Fibroblast of skin of left biceps (primary cell): ENCODE measurements around the gene GPAT2.
"Not testable (repeated sequence)": the region's sequence is repeated elsewhere in the genome, so short reads cannot be mapped to it uniquely, and the experiment has no call there.

Source experiments
- DNase-seq, 2 experiments: peaks; one replicate each; pipeline ENCODE4 v3.0.0-alpha.2; 2013; ENCODE audit warnings: low read depth in 2 of 2

GPAT2 gene, protein sequence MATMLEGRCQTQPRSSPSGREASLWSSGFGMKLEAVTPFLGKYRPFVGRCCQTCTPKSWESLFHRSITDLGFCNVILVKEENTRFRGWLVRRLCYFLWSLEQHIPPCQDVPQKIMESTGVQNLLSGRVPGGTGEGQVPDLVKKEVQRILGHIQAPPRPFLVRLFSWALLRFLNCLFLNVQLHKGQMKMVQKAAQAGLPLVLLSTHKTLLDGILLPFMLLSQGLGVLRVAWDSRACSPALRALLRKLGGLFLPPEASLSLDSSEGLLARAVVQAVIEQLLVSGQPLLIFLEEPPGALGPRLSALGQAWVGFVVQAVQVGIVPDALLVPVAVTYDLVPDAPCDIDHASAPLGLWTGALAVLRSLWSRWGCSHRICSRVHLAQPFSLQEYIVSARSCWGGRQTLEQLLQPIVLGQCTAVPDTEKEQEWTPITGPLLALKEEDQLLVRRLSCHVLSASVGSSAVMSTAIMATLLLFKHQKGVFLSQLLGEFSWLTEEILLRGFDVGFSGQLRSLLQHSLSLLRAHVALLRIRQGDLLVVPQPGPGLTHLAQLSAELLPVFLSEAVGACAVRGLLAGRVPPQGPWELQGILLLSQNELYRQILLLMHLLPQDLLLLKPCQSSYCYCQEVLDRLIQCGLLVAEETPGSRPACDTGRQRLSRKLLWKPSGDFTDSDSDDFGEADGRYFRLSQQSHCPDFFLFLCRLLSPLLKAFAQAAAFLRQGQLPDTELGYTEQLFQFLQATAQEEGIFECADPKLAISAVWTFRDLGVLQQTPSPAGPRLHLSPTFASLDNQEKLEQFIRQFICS

DNA sequence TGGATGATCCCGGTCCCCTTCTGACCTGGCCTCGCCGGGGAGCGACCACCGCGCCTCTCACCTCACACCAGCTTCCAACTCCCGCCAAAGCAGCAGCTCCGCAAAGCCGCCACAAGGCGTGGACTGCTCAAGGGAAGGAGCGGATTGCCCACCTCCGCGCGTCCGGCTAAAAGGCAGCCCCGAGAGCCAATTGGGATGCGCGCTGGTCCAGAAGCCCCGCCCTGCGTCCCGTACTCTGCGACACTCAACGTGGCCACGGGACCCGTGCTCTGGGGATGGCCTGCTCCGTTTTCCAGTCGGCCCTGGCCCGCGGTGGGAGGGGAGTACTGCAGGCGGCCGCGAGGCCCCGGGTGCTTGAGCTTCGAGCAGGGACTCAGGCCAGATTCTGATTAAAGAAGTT lies at the start of gene GPAT2:
TSS of gene GPAT2 (minus strand) at position 125 of the 400 bp plus-strand sequence. CDS start 2,557 bp downstream, outside the sequence.
- DNase-seq = not testable (repeated sequence)

DNA sequence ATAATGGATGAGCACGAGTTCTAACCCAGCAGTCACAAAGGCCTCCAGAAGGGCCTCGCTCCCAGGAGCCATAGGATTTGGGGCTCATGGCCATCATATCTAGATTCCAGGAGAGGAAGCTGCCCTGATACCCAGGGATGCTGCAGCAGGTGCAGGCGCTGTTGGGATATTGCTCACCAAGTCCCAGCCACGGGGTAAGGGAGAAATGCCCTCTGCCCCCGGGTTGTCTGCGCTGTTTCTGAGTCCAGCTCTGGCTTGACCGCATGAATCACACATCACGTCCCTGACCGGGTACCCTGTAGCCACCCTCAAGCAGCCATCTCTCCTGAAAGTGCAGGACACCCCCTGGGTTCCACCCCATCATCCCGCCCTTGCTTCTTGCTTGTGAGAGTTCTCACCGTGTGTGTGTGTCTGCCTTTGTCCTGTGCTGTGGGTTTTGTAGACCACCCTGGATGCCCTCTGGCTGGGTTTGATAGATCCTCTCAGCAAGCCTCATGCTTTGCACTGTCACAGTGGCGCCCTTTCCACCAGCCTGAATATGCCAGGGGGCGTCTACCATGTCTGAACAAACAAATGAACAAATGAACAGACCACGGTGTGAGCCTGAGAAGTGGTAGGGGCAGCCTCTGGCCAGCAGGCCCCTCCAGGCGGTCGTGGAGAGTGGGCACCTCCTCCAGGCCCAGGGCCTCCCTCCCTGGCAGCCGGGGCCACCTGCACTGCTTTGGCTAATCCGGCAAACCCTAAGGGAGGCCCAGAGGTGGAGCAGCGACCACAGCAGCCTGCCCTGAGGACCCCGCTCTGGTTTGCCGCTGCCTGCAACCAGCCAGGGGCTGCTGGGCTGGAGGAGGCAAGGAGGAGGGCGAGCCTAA lies 49.5 kb upstream of the GPAT2 start:
- no peak for DNase-seq

DNA sequence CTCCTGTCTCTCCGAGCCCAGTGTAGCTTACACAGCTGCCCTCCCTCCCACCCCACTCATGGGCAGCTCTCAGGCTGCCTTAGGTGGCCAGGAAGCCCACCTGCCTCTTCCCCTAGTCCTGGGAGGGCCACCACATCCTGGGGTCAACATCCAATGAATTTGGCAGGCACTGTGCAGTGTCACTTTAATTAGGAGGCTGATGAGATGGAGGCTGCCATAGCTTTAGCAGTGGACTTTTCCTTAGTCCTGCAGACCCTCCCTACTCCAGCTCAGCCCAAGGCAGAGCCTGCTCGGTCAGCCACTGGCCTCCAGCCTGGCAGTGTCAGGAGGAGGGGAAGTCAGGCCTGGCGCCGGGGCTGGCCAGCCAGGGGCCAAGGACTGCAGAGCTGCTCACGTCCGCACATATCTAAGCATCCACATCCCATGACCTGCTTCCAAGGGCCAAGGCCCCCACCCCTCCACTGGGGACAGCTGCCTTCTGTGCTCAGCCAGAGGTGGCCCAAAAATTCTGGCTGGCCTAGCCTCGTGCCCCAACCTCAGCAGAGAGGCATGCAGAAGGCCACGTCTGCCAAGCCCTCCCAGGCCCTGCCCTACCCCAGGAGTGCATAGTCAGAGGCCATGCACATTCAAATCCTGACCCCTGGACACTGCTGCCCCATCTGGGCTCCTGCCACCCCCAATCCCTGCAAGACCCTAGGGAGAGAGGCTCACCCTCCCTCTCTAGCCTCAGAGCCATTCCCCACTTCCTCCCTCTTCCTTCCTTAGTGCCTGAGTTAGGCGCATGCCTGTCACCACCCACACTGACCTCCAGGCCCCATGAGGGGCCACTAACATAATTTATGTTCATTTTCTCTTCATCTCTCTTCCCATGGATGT lies 48.6 kb upstream of the GPAT2 start:
- no peak for DNase-seq

DNA sequence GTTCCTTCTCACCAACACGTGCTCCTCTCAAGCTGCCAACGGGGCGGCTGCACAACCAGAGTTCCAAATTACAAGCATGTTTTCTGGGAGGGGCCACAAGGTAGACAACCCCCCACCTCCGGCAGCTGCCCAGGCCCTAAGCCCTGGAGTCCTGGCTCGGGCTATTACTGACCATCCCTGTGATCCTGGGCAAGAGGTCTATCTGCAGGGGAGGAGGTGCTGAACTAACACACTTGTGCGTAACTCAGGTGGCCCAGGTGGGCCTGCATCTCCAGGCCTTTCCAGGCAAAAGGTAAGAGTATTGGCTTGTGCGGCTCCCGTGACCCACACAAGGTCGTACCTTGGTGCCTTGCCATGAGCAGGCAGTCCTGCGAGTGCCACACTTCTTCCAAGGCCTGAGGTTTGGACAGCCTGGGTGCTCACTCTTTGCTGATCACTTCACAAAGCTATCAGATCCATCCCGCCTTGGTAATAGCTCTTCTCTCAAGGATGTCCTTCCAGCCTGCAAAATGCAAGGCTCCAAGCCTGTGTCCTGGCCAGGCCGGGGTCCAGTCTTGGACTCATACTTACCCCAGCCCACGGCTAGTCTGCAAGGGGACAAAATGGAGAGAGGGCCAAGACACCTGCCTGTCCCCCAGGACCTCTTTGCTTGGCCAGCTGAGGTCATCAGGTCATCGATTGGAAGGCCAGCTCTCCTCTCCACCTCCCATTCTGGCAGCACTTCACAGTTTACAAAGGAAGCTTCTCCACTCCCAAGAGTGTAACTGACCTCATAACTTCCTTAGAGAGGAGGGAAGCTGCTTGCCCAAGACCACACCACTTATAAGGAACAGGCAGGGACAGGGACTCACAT lies 47.7 kb upstream of the GPAT2 start:
- no peak for DNase-seq

DNA sequence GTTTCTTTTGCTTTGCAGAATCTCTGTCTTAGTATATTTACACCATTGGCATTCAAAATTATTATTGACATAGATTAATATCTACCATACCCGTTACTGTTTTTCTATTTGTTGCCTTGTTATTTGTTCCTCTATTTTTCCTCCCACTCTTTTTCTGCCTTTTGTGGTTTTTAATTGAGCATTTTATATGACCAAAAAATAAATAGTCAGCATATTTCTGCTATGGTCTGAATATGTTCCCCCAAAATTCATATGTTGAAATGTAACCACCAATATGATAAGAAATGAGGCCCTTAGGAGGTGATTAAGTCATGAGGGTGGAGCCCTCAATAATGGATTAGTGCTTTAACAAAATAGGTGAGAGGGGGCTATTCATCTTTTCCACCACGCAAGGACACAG lies 46.3 kb upstream of the GPAT2 start:
- DNase-seq = no peak

DNA sequence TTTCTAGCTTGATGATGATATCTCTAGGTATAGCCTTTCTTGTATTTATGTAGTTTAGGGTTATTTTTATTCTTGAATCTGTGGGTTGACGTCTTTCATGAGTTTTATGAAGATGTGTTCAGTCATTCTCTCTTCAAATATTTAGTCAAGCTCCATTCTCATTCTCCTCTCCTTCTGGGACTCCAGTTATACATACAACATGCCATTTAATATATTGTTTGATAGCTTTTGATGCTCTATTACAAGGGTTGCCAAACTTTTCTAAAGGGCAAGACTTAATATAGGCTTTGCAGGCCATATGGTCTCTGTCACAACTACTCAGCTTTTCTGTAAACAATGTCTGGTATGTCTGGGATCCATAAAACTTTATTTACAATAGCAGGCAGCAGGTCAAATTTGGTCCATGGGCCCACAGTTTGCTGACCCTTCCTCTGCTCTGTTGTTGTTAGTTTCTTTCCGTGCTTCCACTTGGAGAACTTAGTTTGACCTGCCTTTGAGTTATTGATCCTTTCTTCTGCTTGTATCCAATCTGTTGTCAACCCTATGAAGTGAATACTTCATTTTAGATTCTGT lies 40.6 kb upstream of the GPAT2 start:
- DNase-seq = no peak

DNA sequence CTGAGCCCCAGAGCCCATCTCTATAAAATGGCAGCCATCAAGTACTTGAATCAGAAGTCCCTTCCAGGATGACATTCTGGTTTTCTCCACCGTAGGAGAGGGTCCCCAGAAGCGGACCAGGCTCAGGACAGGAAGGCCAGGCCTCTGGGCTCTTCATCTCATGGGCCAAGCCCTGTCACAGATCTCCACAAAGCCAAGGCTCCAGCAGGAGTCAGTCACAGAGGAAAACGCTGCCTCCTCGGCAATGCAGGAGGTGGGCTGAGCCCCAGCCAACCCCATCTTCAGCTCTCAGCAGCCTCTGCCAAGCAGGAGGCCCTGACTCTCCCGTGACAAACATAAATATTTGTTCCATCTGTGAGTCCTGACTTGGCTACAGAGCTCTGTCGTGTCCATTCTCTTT lies 39.4 kb upstream of the GPAT2 start:
- DNase-seq = no peak

DNA sequence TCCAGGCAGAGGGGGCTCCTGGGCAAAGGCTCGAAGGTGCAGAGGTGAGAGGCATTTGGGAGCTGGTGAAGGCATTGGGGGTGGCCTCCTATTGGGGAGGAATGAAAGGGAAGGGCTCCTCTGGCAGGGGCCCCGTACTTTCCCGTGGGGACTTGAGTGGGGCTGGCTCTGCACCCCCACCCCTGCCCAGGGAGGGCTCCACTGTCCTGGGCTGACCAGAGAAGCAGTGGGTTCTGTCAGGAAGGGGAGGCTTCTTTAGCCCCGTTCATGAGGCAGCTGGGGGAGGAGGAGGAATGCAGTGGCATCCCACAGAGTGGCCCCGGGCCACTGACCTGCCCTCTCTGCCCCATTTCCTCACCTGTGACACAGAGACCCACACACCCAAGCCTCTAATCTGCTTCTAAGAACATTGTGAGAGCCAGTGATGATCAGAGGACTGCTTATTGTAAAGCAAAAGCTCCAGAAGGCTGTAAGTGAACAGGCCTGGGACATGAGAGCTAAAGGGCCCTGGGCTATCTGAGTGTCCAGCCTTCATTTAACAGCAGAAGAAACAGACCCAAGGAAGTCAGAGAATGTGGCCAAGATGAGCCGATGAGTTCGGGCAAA lies 38.6 kb upstream of the GPAT2 start:
- DNase-seq = no peak

DNA sequence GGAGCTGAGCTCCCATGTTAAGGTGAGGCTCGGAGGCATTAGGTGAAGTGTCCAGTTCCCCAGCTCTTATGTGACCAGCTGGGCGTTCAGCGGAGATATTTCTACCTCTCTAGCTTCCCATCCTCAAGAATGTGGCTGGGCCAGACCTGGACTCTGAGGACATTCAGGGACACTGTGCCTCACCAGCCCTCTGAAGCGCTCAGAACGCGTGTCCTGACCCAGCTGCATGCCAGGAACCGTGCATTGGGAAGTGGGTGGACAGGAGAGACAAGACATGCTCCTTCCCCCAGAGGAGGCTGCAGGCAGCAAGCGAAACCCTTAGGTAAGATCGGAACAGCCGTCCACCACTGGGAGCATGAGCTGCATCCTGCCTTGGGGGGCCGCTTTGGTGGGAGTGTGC lies 38.0 kb upstream of the GPAT2 start:
- no peak for DNase-seq

DNA sequence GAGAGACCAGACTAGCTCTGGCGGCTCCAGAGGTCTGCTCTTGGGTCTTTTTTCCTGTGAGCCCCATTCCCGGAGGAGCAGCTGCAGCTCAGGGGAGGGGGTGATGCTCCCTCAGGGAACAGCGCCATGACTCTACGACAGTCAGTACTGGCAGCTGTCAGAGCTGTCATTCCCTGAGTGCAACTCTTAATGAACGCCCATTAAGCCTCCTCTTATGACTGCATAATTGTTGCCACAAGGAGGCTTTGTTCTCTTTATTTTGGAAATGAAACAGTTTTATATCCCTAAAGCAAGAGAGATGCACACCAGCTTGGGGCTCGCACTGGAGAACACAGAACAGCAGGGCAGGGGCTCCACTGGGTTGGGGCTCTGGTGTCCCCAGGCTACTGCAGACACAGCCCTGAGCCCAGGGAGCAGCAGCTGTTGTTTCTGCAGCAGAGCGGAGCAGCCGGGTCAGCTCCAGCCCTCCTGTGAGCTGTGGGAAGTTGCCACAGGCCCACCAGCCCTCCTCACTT lies 37.3 kb upstream of the GPAT2 start:
- DNase-seq = not testable (repeated sequence)

DNA sequence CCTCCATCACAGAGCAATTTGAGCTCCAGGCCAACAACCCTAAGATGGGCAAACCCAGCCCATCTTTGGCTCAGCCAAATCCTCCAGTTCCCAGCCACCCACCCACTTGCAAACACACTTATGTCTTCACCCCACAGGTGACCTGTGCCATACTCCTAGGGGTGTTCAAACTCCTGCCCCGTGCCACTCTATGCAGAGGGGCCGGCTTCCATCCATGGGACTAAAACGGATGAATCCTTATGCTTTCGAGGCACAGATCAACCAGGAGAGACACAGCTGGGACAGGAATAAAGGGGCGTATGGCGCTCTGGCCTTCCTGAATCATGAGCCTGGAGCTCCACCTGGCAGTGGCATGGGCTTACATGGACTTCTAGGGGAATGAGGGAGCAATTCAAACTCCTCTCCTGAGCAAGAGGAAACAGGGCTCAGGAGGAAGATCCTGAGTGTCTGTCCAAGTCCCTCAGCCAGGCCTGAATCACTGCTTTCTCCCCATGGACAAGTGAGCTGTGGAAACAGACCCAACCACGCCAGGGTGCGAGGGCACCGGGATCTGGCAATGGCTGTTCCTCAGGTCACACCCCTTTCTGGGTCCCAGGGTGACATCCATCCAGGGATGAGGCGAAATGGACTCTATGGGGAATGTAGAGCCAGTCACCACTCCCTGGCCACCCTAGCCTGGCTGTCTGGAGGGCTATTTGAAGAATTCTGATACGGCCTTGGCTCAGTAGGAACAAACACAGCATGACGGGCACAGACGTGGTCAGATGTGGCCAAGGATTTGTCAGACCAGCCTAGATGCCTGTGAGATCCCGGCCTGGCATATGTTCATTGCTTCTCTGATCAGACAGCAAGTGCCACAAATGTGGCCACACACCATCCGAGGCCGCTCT lies 36.6 kb upstream of the GPAT2 start:
- DNase-seq = not testable (repeated sequence)

DNA sequence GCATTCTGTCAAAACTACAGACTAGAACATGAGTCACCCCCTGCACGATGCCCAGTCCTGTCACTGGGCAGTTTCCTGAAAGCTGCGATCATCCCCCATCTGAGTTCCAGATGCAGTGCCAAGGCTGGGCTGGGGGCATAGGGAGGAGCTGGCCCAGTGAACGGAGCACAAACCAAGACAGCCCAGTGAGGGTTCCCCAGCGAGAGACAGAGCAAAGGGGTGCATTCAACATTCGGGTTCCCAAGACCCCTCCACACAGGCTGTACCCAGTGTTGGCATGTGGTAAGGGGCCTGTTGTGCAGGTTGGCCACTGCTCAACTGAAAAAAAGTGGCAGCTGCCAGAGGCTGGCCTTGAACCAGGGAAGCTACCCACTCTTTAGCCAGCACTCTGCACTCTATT lies 35.6 kb upstream of the GPAT2 start:
- DNase-seq = not testable (repeated sequence)

DNA sequence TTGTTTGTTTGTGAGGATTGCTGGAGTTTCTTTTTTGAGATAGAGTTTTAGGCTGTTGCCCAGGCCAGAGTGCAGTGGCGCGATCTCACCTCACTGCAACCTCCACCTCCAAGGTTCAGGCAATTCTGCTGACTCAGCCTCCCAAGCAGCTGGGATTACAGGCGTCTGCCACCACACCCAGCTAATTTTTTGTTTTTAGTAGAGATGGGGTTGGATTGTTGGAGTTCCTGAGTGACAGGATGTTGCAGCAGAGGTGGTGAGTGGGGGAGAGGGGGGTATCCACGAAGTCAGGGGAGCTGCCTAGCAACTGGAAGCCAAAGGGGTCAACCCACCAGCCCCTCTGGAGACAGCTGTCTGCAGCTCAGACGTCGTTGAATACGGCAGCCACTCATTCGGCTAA lies 35.2 kb upstream of the GPAT2 start:
- DNase-seq = not testable (repeated sequence)

DNA sequence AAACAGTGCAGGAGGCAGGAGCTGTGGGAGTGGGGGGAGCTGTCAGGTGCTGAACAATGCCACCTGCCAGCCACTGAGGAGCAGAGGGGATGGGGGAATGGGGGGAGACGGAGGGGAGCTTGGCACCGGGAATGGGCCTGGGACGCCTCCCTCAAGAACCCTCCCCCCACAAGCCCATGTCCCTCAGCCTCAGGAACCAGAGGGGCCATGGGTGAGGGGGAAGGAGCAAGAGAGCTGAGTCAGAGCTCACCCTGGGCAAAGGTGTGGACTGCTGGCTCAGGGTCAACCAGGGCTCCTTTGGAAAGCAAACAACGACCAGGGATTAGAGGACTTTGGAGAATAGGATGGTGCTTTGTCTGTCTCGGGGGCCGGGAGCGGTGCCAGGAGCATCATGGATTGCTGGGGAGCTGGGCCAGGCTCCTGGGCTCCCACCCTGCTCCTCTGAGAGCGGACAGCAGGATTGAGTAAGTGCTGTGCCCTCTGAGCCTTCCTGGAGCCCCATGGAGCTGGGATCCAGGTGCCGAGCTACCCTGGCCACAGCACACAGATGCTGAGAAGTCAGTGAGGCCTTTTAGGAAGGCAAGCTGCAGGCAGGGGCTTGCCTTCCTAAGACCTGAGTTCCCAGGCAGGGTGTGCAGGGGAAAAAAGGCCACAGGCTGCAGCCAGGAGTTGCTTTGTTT lies 33.3 kb upstream of the GPAT2 start:
- not testable (repeated sequence) for DNase-seq

DNA sequence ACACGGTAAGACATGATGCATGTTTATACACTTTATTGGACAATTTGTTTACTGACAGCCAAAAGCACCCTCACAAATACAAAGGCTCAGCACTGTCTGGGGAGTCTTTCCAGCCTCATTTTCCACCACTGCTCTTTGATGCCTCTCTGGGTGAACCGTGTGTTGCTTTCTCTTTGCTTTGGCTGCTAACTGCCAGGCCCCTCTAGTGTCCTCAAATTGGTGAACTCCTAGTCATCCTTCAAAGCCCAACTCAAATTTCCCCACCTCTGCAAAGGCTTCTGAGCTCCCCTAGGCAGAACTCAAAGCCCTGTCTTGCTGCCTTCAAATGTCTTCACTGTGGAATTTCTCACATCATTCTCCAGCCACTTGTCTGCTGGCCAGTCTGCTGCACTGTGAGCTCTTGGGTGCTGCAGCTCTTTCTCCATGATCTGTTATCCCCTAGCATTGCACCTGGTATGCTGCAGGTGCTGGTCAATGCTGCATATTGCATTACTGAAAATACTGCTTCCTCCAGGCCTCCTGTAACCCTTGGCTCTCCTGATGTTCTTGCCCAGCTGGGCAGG lies 32.5 kb upstream of the GPAT2 start:
- DNase-seq = not testable (repeated sequence)

DNA sequence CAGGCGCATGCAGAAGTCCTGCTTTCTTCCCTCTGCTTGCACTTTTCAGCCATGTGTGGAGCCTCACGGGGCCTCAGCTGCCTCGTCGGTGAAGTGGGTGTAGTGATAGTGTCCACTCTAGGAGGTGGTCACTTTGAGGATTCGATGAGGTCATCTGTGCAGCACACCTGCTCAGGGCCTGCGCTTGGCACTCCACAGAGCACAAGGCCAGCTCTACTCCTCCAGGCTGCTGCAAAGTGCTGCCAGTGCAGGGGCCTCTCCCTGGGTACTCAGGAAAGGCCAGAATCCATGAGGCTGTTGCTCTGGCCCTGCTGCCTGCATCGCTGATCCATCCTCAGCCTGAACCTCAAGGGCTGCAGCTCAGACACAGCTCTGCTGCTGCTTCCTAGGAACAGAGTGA lies 31.8 kb upstream of the GPAT2 start:
- not testable (repeated sequence) for DNase-seq

DNA sequence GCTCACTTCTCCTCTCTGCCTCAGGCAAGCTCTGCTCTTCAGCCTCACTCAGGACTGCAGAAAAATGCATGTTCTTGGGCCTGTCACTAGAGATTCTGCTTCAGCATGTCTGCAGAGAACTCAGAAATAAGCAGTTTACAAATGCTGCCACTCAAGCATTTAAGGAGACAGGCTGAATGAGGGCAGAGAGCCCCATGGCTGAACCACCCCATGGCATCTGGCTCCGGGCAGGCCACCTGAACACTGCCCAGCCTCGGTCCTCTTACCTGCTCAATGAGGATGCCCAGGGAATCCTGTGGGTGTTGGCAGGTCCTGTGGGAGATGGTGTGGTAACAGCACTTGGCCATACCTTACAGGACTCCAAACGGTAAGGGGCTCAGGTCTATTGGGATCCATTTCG lies 31.2 kb upstream of the GPAT2 start:
- DNase-seq = not testable (repeated sequence)
